Kidney epithelial cell (primary cell): ENCODE data around the gene CDX4. TPM values are rescaled to one million over a fixed set of nuclear protein-coding genes. Genes with fewer than 3 reads are reported as not detected.

Source experiments
- DNase-seq: peaks from one replicate; pipeline ENCODE4 v3.0.0-alpha.2; 2010; ENCODE audit warnings: low read depth
- H3K27me3 ChIP-seq: 2 replicates; pipeline ENCODE4 v1.6.0; 2011; ENCODE audit warnings: low read length; ENCODE audit not compliant: control insufficient read depth, insufficient read depth
- H3K36me3 ChIP-seq: 2 replicates; pipeline ENCODE4 v1.5.1; 2011; ENCODE audit warnings: low read length; ENCODE audit not compliant: control insufficient read depth, insufficient read depth
- H3K4me3 ChIP-seq: 2 replicates; pipeline ENCODE4 v1.5.1; 2011; ENCODE audit warnings: low read depth, mild to moderate bottlenecking, control low read depth, low read length
- CTCF ChIP-seq: IDR thresholded peaks from 2 replicates; pipeline ENCODE4 v1.5.1; 2011; ENCODE audit warnings: mild to moderate bottlenecking, moderate library complexity, low read length, control low read depth, inconsistent platforms; ENCODE audit not compliant: insufficient read depth, poor library complexity, severe bottlenecking
- total RNA-seq: library from RNA; depleted of rRNA; stranded (reverse); fragments of >200 nt; gene quantifications from 2 replicates; pipeline ENCODE4 v1.2.3, GENCODE V29; 2015

Gene CDX4
- not detected in 2 replicates for total RNA-seq

- H3K36me3 ChIP-seq: no peaks in the 10 kb centered on the region
- no peak for DNase-seq
- no peak for TF ChIP-seq CTCF
Observed at GRCh38 chrX:73446831-73447230, at the start of gene CDX4. TSS of gene CDX4 (plus strand) at chrX:73447053. CDS start at chrX:73447254, 201 bp downstream.

GRCh38 chrX:73398185-73398914 lies 48.5 kb upstream of the CDX4 start:
- TF ChIP-seq CTCF: no peak
- no peak for DNase-seq
- Histone ChIP-seq H3K4me3 (no peak overlapping the region), H3K36me3 (no peaks in the 10 kb centered on the region), H3K27me3 (no peaks in the 10 kb centered on the region)

More at GRCh38 chrX:73446831-73447230, at the start of gene CDX4:
- Histone ChIP-seq H3K27me3 (peaks cover 17% of the 10 kb centered on the region), H3K4me3 (no peak within 1 kb of the TSS)

- no peaks in the 10 kb centered on the region for H3K27me3 ChIP-seq
- no peaks in the 10 kb centered on the region for H3K36me3 ChIP-seq
- no peak for TF ChIP-seq CTCF
- DNase-seq: no peak
- no peak overlapping the region for H3K4me3 ChIP-seq
Observed at GRCh38 chrX:73400136-73400748, 46.6 kb upstream of the CDX4 start.

GRCh38 chrX:73401591-73402266 lies 45.1 kb upstream of the CDX4 start:
- DNase-seq: no peak
- H3K27me3 ChIP-seq: no peaks in the 10 kb centered on the region
- no peak for TF ChIP-seq CTCF
- no peak overlapping the region for H3K4me3 ChIP-seq
- no peaks in the 10 kb centered on the region for H3K36me3 ChIP-seq

DNA sequence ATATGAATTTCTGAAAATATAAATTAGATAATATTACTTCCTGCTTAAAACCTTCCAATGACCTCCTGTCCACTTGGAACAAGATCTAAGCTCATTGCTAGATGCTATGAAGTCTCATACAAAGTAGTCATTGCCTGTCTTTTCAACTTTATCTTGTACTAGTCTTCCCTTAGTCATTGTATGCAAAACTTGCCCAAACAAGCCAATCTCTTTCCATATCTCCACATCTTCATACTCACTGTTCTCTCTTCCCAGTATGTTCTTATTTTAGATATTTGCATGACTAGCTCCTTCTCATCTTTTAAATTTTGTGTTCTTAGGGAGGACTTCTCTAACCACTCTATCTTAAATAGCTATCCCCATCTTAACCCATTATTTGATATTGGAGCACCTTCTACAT lies 33.9 kb upstream of the CDX4 start:
- no peaks in the 10 kb centered on the region for H3K36me3 ChIP-seq
- DNase-seq: no peak
- no peak for TF ChIP-seq CTCF
- no peaks in the 10 kb centered on the region for H3K27me3 ChIP-seq
- no peak overlapping the region for H3K4me3 ChIP-seq
